Activated CD4-positive, alpha-beta memory T cell treated with anti-CD3 and anti-CD28 coated beads for 36 hours (primary cell): ENCODE measurements around the gene SNRNP200. TPM values are rescaled to one million over a fixed set of nuclear protein-coding genes. Genes with fewer than 3 reads are reported as not detected.
A peak's percentile ranks its signal among the peaks of the same experiment; 100 is the strongest.

Experiments
- CTCF ChIA-PET: fragments of 350-600 bp; sonication (Branson Sonifier 250); formaldehyde crosslinking; loops from one replicate; lab custom pipeline; 2021; ENCODE audit warnings: antibody characterized with exemption, inconsistent platforms; lab: Charles Lee
- POLR2A ChIA-PET: fragments of 350-600 bp; sonication (Branson Sonifier 250); formaldehyde crosslinking; loops from one replicate; lab custom pipeline; 2021; ENCODE audit warnings: antibody characterized with exemption; lab: Charles Lee
- DNase-seq: peaks from one replicate; pipeline ENCODE4 v3.0.0-alpha.2; 2020
- H3K27ac Mint-ChIP-seq: one replicate; pipeline ENCODE4 v1.8.0; 2021; ENCODE audit warnings: mixed read lengths
- H3K27me3 Mint-ChIP-seq: one replicate; pipeline ENCODE4 v1.8.0; 2021; ENCODE audit warnings: mixed read lengths
- H3K36me3 Mint-ChIP-seq: one replicate; pipeline ENCODE4 v1.8.0; 2021; ENCODE audit warnings: mixed read lengths
- H3K4me1 Mint-ChIP-seq: one replicate; pipeline ENCODE4 v1.8.0; 2021; ENCODE audit warnings: low read depth, mixed read lengths
- H3K4me3 Mint-ChIP-seq: one replicate; pipeline ENCODE4 v1.8.0; 2021; ENCODE audit warnings: mild to moderate bottlenecking, mixed read lengths
- H3K9me3 Mint-ChIP-seq: one replicate; pipeline ENCODE4 v1.8.0; 2021; ENCODE audit warnings: mixed read lengths
- intact Hi-C: fragments of 100-400 bp; cut with micrococcal nuclease; formaldehyde crosslinking; loops from one replicate; pipeline ENCODE4 v1.15.1; 2023
- total RNA-seq, 2 experiments: library from RNA; stranded (reverse); gene quantifications; one replicate each; pipeline ENCODE4 v1.2.3, GENCODE V29; 2021

Gene SNRNP200
- total RNA-seq, 2 experiments from 2014 or later: 165 to 175 TPM

- Mint-ChIP-seq H3K4me1 (peaks cover 56% of the 10 kb centered on the region), H3K27ac (peak within 1 kb of the TSS; percentile 91), H3K9me3 (no peaks in the 10 kb centered on the region), H3K36me3 (peaks cover 30% of the 10 kb centered on the region), H3K27me3 (no peaks in the 10 kb centered on the region), H3K4me3 (peak within 1 kb of the TSS; percentile 88)
- intact Hi-C loops: loop anchor here (2.0 kb wide), 1 partner anchor 16 kb away; no protein-coding TSS in a partner anchor
- ChIA-PET CTCF (interaction anchor here (0.6 to 1.8 kb wide), 7 partner anchors 8 to 208 kb away, joined by 3 to 5 read pairs (median 3); partner anchors contain the start of genes NCAPH and SNRNP200), POLR2A (interaction anchor here (0.6 to 8.1 kb wide), 6 partner anchors 9 to 549 kb away, joined by 3 to 70 read pairs (median 8); partner anchors contain the start of genes NCAPH and SNRNP200)
- DNase-seq: peak; percentile 56
These were observed 19.9 kb upstream of the SNRNP200 start, which contains the start of gene ITPRIPL1 for GRCh38 chr2:96325041-96325883. TSS of gene ITPRIPL1 (plus strand) at chr2:96325317. CDS start at chr2:96325840, 523 bp downstream.

GRCh38 chr2:96324721-96325040 is 19.3 kb upstream of the SNRNP200 start:
- H3K4me1 Mint-ChIP-seq: peaks cover 61% of the 10 kb centered on the region
- peak; percentile 70 for DNase-seq
- no peaks in the 10 kb centered on the region for H3K27me3 Mint-ChIP-seq
- peak overlapping the region; percentile 88 for H3K4me3 Mint-ChIP-seq
- H3K27ac Mint-ChIP-seq: peak overlapping the region; percentile 91
- H3K36me3 Mint-ChIP-seq: peaks cover 30% of the 10 kb centered on the region
- CTCF ChIA-PET: interaction anchor here (1.1 to 1.8 kb wide), 5 partner anchors 9 to 19 kb away, joined by 3 to 5 read pairs (median 4); partner anchors contain the start of genes NCAPH and SNRNP200
- intact Hi-C loops: loop anchor here (2.0 to 5.0 kb wide), 7 partner anchors 16 to 213 kb away; partner anchors contain the start of genes ARID5A, CIAO1, DUSP2 and STARD7
- no peaks in the 10 kb centered on the region for H3K9me3 Mint-ChIP-seq
- POLR2A ChIA-PET: interaction anchor here (1.2 to 8.1 kb wide), 6 partner anchors 9 to 31 kb away, joined by 3 to 70 read pairs (median 8); partner anchors contain the start of genes NCAPH and SNRNP200

GRCh38 chr2:96323849-96324248 is 18.5 kb upstream of the SNRNP200 start:
- ChIA-PET CTCF (interaction anchor here (0.6 to 1.5 kb wide), 3 partner anchors 11 to 38 kb away, joined by 3 to 5 read pairs (median 4); partner anchors contain the start of gene NCAPH), POLR2A (interaction anchor here (1.2 to 8.1 kb wide), 4 partner anchors 11 to 32 kb away, joined by 3 to 70 read pairs (median 22); partner anchors contain the start of genes NCAPH and SNRNP200)
- peaks cover 67% of the 10 kb centered on the region for H3K4me1 Mint-ChIP-seq
- H3K27ac Mint-ChIP-seq: peak overlapping the region; percentile 91
- intact Hi-C loops: loop anchor here (2.0 to 5.0 kb wide), 7 partner anchors 17 to 213 kb away; partner anchors contain the start of genes ARID5A, CIAO1, DUSP2 and STARD7
- H3K4me3 Mint-ChIP-seq: no peak overlapping the region
- H3K36me3 Mint-ChIP-seq: peaks cover 26% of the 10 kb centered on the region
- DNase-seq: no peak
- H3K27me3 Mint-ChIP-seq: no peaks in the 10 kb centered on the region
- H3K9me3 Mint-ChIP-seq: no peaks in the 10 kb centered on the region

- peak; percentile 52 for DNase-seq
- intact Hi-C loops: loop anchor here (1.0 to 5.0 kb wide), 9 partner anchors 15 to 216 kb away; partner anchors contain the start of genes ARID5A, CIAO1, DUSP2 and SNRNP200
- Mint-ChIP-seq H3K27me3 (no peaks in the 10 kb centered on the region), H3K4me3 (peak overlapping the region; percentile 91), H3K4me1 (peaks cover 59% of the 10 kb centered on the region), H3K36me3 (peaks cover 8% of the 10 kb centered on the region), H3K27ac (peak overlapping the region; percentile 91), H3K9me3 (no peaks in the 10 kb centered on the region)
- ChIA-PET POLR2A (interaction anchor here (0.5 to 8.1 kb wide), 10 partner anchors 9 to 207 kb away, joined by 3 to 70 read pairs (median 8); partner anchors contain the start of genes NCAPH, SNRNP200 and STARD7), CTCF (interaction anchor here (0.6 to 3.8 kb wide), 12 partner anchors 10 to 680 kb away, joined by 3 to 19 read pairs (median 4); partner anchors contain the start of gene SNRNP200)
These were observed 15.6 kb upstream of the SNRNP200 start for GRCh38 chr2:96320728-96321622.

- peaks cover 64% of the 10 kb centered on the region for H3K4me1 Mint-ChIP-seq
- DNase-seq: no peak
- CTCF ChIA-PET: interaction anchor here (0.6 to 3.8 kb wide), 9 partner anchors 9 to 681 kb away, joined by 3 to 19 read pairs (median 5); no protein-coding TSS in a partner anchor
- no peaks in the 10 kb centered on the region for H3K27me3 Mint-ChIP-seq
- POLR2A ChIA-PET: interaction anchor here (0.7 to 8.1 kb wide), 8 partner anchors 9 to 156 kb away, joined by 3 to 70 read pairs (median 8); partner anchors contain the start of genes NCAPH, SNRNP200 and STARD7
- H3K27ac Mint-ChIP-seq: peak overlapping the region; percentile 91
- H3K36me3 Mint-ChIP-seq: peaks cover 5% of the 10 kb centered on the region
- peak overlapping the region; percentile 91 for H3K4me3 Mint-ChIP-seq
- intact Hi-C loops: loop anchor here (5.0 kb wide), 6 partner anchors 53 to 217 kb away; partner anchors contain the start of genes ARID5A, CIAO1, DUSP2 and STARD7
- no peaks in the 10 kb centered on the region for H3K9me3 Mint-ChIP-seq
These were observed 15.0 kb upstream of the SNRNP200 start for GRCh38 chr2:96320326-96320725.

- POLR2A ChIA-PET: interaction anchor here (3.0 to 8.1 kb wide), 3 partner anchors 14 to 24 kb away, joined by 28 to 70 read pairs (median 32); partner anchors contain the start of genes NCAPH and SNRNP200
- intact Hi-C loops: no loop called here
- DNase-seq: no peak
- Mint-ChIP-seq H3K4me1 (peaks cover 63% of the 10 kb centered on the region), H3K36me3 (peaks cover 5% of the 10 kb centered on the region), H3K27me3 (no peaks in the 10 kb centered on the region), H3K9me3 (no peaks in the 10 kb centered on the region), H3K4me3 (peak overlapping the region; percentile 20), H3K27ac (no peak overlapping the region)
- CTCF ChIA-PET: interaction anchor here (0.7 to 3.8 kb wide), 2 partner anchors 25 to 193 kb away, joined by 3 to 19 read pairs; no protein-coding TSS in a partner anchor
These were observed 14.1 kb upstream of the SNRNP200 start for GRCh38 chr2:96319396-96319795.

- POLR2A ChIA-PET: interaction anchor here (1.3 to 8.1 kb wide), 2 partner anchors 14 to 16 kb away, joined by 3 to 70 read pairs; partner anchors contain the start of genes NCAPH and SNRNP200
- Mint-ChIP-seq H3K27me3 (no peaks in the 10 kb centered on the region), H3K27ac (peak overlapping the region; percentile 19), H3K4me1 (peaks cover 57% of the 10 kb centered on the region), H3K36me3 (peaks cover 5% of the 10 kb centered on the region), H3K9me3 (no peaks in the 10 kb centered on the region), H3K4me3 (no peak overlapping the region)
- CTCF ChIA-PET: interaction anchor here (0.7 kb wide), 1 partner anchor 194 kb away, joined by 3 read pairs; no protein-coding TSS in a partner anchor
- no peak for DNase-seq
- intact Hi-C loops: no loop called here
These were observed 13.4 kb upstream of the SNRNP200 start for GRCh38 chr2:96318723-96319122.

- Mint-ChIP-seq H3K36me3 (peaks cover 5% of the 10 kb centered on the region), H3K9me3 (no peaks in the 10 kb centered on the region), H3K4me3 (no peak overlapping the region), H3K27me3 (no peaks in the 10 kb centered on the region), H3K4me1 (peaks cover 49% of the 10 kb centered on the region), H3K27ac (peak overlapping the region; percentile 81)
- ChIA-PET CTCF (no interaction called here), POLR2A (interaction anchor here (0.5 to 1.3 kb wide), 2 partner anchors 13 to 107 kb away, joined by 3 to 4 read pairs; partner anchors contain the start of gene SNRNP200)
- intact Hi-C loops: no loop called here
- no peak for DNase-seq
These were observed 12.2 kb upstream of the SNRNP200 start for GRCh38 chr2:96317584-96317997.

- POLR2A ChIA-PET: no interaction called here
- H3K9me3 Mint-ChIP-seq: no peaks in the 10 kb centered on the region
- H3K36me3 Mint-ChIP-seq: peaks cover 5% of the 10 kb centered on the region
- H3K4me1 Mint-ChIP-seq: peaks cover 49% of the 10 kb centered on the region
- intact Hi-C loops: no loop called here
- CTCF ChIA-PET: no interaction called here
- H3K27me3 Mint-ChIP-seq: no peaks in the 10 kb centered on the region
- H3K4me3 Mint-ChIP-seq: no peak overlapping the region
- DNase-seq: no peak
- H3K27ac Mint-ChIP-seq: peak overlapping the region; percentile 81
These were observed 11.7 kb upstream of the SNRNP200 start for GRCh38 chr2:96316999-96317398.

- CTCF ChIA-PET: interaction anchor here (0.9 kb wide), 1 partner anchor 141 kb away, joined by 3 read pairs; no protein-coding TSS in a partner anchor
- H3K9me3 Mint-ChIP-seq: no peaks in the 10 kb centered on the region
- peaks cover 47% of the 10 kb centered on the region for H3K4me1 Mint-ChIP-seq
- H3K4me3 Mint-ChIP-seq: peak overlapping the region; percentile 51
- intact Hi-C loops: no loop called here
- POLR2A ChIA-PET: interaction anchor here (1.1 to 1.5 kb wide), 4 partner anchors 9 to 26 kb away, joined by 5 to 7 read pairs (median 6); partner anchors contain the start of gene ITPRIPL1
- peaks cover 5% of the 10 kb centered on the region for H3K36me3 Mint-ChIP-seq
- H3K27me3 Mint-ChIP-seq: no peaks in the 10 kb centered on the region
- peak overlapping the region; percentile 85 for H3K27ac Mint-ChIP-seq
- DNase-seq: peak; percentile 47
These were observed 10.2 kb upstream of the SNRNP200 start for GRCh38 chr2:96315400-96316071.
